OCI-LY7 (cell line): ENCODE results near the gene RNU7-1. TPM values are rescaled to one million over a fixed set of nuclear protein-coding genes. Genes with fewer than 3 reads are reported as not detected.
"Not testable (repeated sequence)": the region's sequence is repeated elsewhere in the genome, so short reads cannot be mapped to it uniquely, and the experiment has no call there.

Experiments used
- BruUV-seq: library from RNA; stranded (reverse); fragments of 400-500 nt; replicated peaks from 2 replicates; lab custom pipeline; 2021; lab: Mats Ljungman, UMichigan
- CTCF ChIA-PET: fragments of 300-600 bp; sonication (Branson Sonifier 250); formaldehyde crosslinking; loops from one replicate; lab custom pipeline; 2022; ENCODE audit warnings: antibody characterized with exemption; ENCODE audit not compliant: unreplicated experiment; lab: Charles Lee
- POLR2A ChIA-PET: fragments of 300-600 bp; sonication (Branson Sonifier 250); formaldehyde crosslinking; loops from one replicate; lab custom pipeline; 2022; ENCODE audit warnings: antibody characterized with exemption; lab: Charles Lee
- DNase-seq: peaks from one replicate; pipeline ENCODE4 v3.0.0-alpha.2; 2015; ENCODE audit warnings: low spot score
- H2AFZ ChIP-seq: fragments of 200-600 bp; sonication (generic), shearing (Covaris generic); 2 replicates; pipeline ENCODE4 v1.6.1; 2014; ENCODE audit warnings: mild to moderate bottlenecking, antibody characterized with exemption, low read length, moderate library complexity
- H3K27ac ChIP-seq: fragments of 200-600 bp; sonication (generic); 2 replicates; pipeline ENCODE4 v1.5.1; 2014; ENCODE audit warnings: mixed run types, low read depth, mild to moderate bottlenecking, moderate library complexity, low read length, inconsistent platforms; ENCODE audit not compliant: poor library complexity, severe bottlenecking
- H3K36me3 ChIP-seq: fragments of 200-600 bp; sonication (generic); 2 replicates; pipeline ENCODE4 v1.6.1; 2014; ENCODE audit warnings: mild to moderate bottlenecking, antibody characterized with exemption, low read length, moderate library complexity, mixed read lengths; ENCODE audit not compliant: insufficient read depth
- H3K4me1 ChIP-seq: fragments of 200-600 bp; sonication (generic); 2 replicates; pipeline ENCODE4 v1.5.1; 2014; ENCODE audit warnings: mild to moderate bottlenecking, low read length; ENCODE audit not compliant: insufficient read depth, poor library complexity, severe bottlenecking
- H3K4me2 ChIP-seq: fragments of 200-600 bp; sonication (generic); 2 replicates; pipeline ENCODE4 v1.6.1; 2014; ENCODE audit warnings: mild to moderate bottlenecking, low read length
- H3K4me3 ChIP-seq: fragments of 200-600 bp; sonication (generic); 2 replicates; pipeline ENCODE4 v1.5.1; 2014; ENCODE audit warnings: mild to moderate bottlenecking, low read depth, low read length; ENCODE audit not compliant: poor library complexity, severe bottlenecking
- H3K79me2 ChIP-seq: fragments of 200-600 bp; sonication (generic); 2 replicates; pipeline ENCODE4 v1.6.1; 2016; ENCODE audit warnings: low read depth, mild to moderate bottlenecking, low read length, moderate library complexity, mixed read lengths; ENCODE audit not compliant: insufficient read depth
- H3K9me2 ChIP-seq: fragments of 200-600 bp; sonication (generic); 2 replicates; pipeline ENCODE4 v1.6.1; 2016; ENCODE audit warnings: mild to moderate bottlenecking, low read length, mixed read lengths; ENCODE audit not compliant: insufficient read depth
- H3K9me3 ChIP-seq: fragments of 200-600 bp; sonication (generic); 2 replicates; pipeline ENCODE4 v1.6.1; 2014; ENCODE audit warnings: mild to moderate bottlenecking, mixed run types, low read length, mixed read lengths
- H4K20me1 ChIP-seq: fragments of 200-600 bp; sonication (generic); 2 replicates; pipeline ENCODE4 v1.6.1; 2014; ENCODE audit warnings: mild to moderate bottlenecking, antibody characterized with exemption, low read length, moderate library complexity, mixed read lengths; ENCODE audit not compliant: insufficient read depth
- EZH2phosphoT487 ChIP-seq: fragments of 200-600 bp; sonication (generic); IDR thresholded peaks from 2 replicates; pipeline ENCODE4 v1.6.1; 2018; ENCODE audit warnings: low read depth, borderline replicate concordance, mild to moderate bottlenecking, mixed run types, antibody characterized with exemption, low read length, moderate library complexity, mixed read lengths
- intact Hi-C: fragments of 100-400 bp; cut with micrococcal nuclease; formaldehyde crosslinking; loops from one replicate; pipeline ENCODE4 v1.10.0; 2022; ENCODE audit not compliant: unreplicated experiment
- total RNA-seq, 2 experiments: library from RNA; depleted of rRNA in 1 of 2; stranded (reverse); fragments of >200 nt in 1 of 2; shearing (Covaris generic) in 1 of 2; gene quantifications; 2 replicates each; pipeline ENCODE4 v1.2.3, GENCODE V29; 2014 to 2022
- TF ChIP-seq, protein P1 (sequence below): fragments of 200-600 bp; sonication (generic); conservative IDR thresholded peaks from 2 replicates; pipeline ENCODE4 v1.5.1; 2014; ENCODE audit warnings: mild to moderate bottlenecking, antibody characterized with exemption, low read length, moderate library complexity, mixed read lengths

RNU7-1 gene
- total RNA-seq, 2 experiments from 2014 or later, result not detected

DNA sequence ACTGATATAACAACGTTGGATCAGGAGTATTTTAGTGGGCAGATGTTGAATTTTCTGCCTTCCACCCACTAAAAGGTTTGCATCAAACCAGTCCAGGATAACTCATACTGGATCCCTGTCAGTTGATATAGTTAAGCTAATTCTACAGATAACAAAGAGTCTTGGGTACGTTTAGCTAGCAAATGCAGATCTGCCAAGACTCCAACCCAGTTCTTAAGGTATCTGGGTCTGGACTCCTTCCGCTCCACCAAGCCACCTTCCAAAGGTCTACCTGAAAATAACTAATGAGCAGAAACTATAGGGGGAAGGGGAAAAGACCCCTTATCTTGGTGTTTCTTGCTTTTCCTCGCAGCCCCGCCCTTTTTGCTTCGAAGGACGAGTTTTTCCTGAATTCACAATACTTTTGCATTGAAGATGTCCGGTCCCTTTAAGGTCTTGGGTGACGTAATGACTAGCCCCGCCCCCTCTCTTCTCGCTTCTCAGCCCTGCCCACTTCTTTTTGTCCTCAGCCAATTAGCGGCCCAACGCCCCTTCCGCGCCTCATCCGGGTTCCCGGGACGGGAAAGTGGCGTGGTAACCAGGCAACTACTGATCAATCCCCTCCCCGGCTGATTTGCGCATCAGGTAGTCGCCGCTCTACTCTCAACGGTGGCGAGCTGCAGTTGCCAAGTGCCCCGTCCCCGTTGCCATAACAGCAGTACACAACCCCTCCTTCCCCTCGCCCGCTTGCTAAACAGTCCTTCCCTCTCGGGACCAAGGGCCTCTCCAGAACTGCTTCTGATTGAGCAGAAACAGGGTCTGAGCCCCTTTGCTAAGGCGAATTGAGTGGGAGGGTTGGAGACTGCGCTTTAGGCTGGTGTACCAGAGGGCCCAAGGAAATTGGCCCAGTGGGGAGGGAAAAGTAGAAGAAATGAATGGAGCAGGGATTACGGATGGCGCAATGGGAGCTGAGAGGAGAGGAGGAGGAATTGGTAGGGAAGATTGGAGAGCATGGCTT lies 39.0 kb upstream of the RNU7-1 start, which contains the start of gene LRRC23:
TSS of gene LRRC23 (plus strand) at position 543 of the 997 bp plus-strand sequence. CDS start 812 bp downstream, outside the sequence.
- POLR2A ChIA-PET, result interaction anchor here (0.6 to 2.8 kb wide), 8 partner anchors 9 to 65 kb away, joined by 3 to 13 read pairs (median 4); partner anchors contain the start of genes C12orf57, CDCA3, ENO2 and GNB3

DNA sequence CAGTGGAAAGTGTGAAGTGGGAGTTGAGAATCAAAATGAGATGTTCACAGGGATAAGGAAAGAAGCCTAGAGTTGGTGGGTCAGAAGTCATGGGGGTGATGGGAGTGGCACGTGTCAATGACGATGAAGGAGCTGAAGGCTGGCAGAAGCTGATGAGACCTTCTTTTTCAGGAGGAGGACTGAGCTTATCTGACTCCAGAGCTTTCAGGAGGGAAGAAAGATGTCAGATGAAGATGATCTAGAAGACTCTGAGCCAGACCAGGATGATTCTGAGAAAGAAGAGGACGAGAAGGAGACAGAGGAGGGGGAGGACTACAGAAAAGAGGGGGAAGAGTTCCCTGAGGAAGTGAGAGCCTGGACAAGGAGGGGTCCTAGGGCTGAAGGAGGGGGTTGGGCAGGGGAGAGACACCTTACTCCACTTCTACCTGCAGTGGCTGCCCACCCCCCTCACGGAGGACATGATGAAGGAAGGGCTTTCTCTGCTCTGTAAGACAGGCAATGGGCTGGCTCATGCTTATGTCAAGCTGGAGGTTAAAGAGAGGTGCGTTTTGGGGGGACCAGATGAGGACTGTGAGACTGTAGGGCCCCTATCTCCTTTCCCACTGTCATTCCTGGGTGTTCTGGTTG lies 38.1 kb upstream of the RNU7-1 start:
- Histone ChIP-seq H3K4me1 (peaks cover 18% of the 10 kb centered on the region), H3K36me3 (peaks cover 8% of the 10 kb centered on the region; the same call in 1 of the 2 replicates), H3K9me3 (no peaks in the 10 kb centered on the region), H3K4me2 (peak overlapping the region; percentile 97), H3K27ac (no peak overlapping the region), H4K20me1 (no peaks in the 10 kb centered on the region), H3K4me3 (peak overlapping the region; percentile 81), H3K9me2 (no peaks in the 10 kb centered on the region), H2AFZ (no peak overlapping the region), H3K79me2 (no peaks in the 10 kb centered on the region)
- intact Hi-C loops, result no loop called here
- TF ChIP-seq, protein P1, sequence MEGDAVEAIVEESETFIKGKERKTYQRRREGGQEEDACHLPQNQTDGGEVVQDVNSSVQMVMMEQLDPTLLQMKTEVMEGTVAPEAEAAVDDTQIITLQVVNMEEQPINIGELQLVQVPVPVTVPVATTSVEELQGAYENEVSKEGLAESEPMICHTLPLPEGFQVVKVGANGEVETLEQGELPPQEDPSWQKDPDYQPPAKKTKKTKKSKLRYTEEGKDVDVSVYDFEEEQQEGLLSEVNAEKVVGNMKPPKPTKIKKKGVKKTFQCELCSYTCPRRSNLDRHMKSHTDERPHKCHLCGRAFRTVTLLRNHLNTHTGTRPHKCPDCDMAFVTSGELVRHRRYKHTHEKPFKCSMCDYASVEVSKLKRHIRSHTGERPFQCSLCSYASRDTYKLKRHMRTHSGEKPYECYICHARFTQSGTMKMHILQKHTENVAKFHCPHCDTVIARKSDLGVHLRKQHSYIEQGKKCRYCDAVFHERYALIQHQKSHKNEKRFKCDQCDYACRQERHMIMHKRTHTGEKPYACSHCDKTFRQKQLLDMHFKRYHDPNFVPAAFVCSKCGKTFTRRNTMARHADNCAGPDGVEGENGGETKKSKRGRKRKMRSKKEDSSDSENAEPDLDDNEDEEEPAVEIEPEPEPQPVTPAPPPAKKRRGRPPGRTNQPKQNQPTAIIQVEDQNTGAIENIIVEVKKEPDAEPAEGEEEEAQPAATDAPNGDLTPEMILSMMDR, result no peak
- no peak for TF ChIP-seq EZH2phosphoT487
- POLR2A ChIA-PET, result interaction anchor here (0.5 to 2.8 kb wide), 6 partner anchors 8 to 54 kb away, joined by 3 to 13 read pairs (median 4); partner anchors contain the start of genes C12orf57, CDCA3, ENO2 and RNU7-1
- CTCF ChIA-PET, result interaction anchor here (0.6 to 0.7 kb wide), 2 partner anchors 15 to 300 kb away, joined by 3 to 4 read pairs; no protein-coding TSS in a partner anchor
- BruUV-seq, result no TSS peak
- no peak for DNase-seq

More for the DNA sequence above, 39.0 kb upstream of the RNU7-1 start, which contains the start of gene LRRC23:
- H3K4me2 ChIP-seq, result peak within 1 kb of the TSS; percentile 97
- H3K9me2 ChIP-seq, result no peaks in the 10 kb centered on the region
- TF ChIP-seq, protein P1, result no peak
- TF ChIP-seq EZH2phosphoT487, result no peak
- H3K4me3 ChIP-seq, result peak within 1 kb of the TSS; percentile 81
- H3K9me3 ChIP-seq, result no peaks in the 10 kb centered on the region
- intact Hi-C loops, result no loop called here
- peak within 1 kb of the TSS; percentile 80 for H2AFZ ChIP-seq
- H4K20me1 ChIP-seq, result no peaks in the 10 kb centered on the region
- no peaks in the 10 kb centered on the region for H3K79me2 ChIP-seq
- peaks cover 8% of the 10 kb centered on the region; the same call in 1 of the 2 replicates for H3K36me3 ChIP-seq
- H3K4me1 ChIP-seq, result peaks cover 18% of the 10 kb centered on the region
- CTCF ChIA-PET, result no interaction called here
- BruUV-seq, result no TSS peak
- H3K27ac ChIP-seq, result no peak within 1 kb of the TSS
- DNase-seq, result peak; percentile 95

DNA sequence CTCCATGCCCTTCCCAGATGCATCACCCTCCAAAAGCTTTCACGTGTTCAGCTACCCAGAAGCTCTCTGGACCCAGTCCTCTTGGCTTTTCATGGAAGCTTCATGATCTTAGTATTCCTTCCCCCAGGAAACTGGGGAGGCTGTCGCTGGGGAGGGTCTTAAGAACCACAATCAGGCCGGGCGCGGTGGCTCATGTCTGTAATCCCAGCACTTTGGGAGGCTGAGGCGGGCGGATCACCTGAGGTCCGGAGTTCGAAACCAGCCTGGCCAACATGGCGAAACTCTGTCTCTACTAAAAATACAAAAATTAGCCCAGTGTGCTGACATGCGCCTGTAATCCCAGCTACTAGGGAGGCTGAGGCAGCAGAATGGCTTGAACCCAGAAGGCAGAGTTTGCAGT lies 35.5 kb upstream of the RNU7-1 start:
- intact Hi-C loops, H4K20me1 ChIP-seq, CTCF ChIA-PET, DNase-seq, H3K79me2 ChIP-seq, H3K9me3 ChIP-seq, H2AFZ ChIP-seq, BruUV-seq, H3K36me3 ChIP-seq, H3K9me2 ChIP-seq, H3K4me3 ChIP-seq, H3K27ac ChIP-seq, H3K4me2 ChIP-seq: not testable (repeated sequence)
- POLR2A ChIA-PET, result interaction anchor here (0.6 to 1.5 kb wide), 7 partner anchors 8 to 1448 kb away, joined by 3 to 5 read pairs (median 3); no protein-coding TSS in a partner anchor
- H3K4me1 ChIP-seq, result peaks cover 20% of the 10 kb centered on the region
